ENCODE data around the gene TRNAU1AP.
"Not testable (repeated sequence)": the region's sequence is repeated elsewhere in the genome, so short reads cannot be mapped to it uniquely, and the experiment has no call there.

Gene TRNAU1AP

DNA sequence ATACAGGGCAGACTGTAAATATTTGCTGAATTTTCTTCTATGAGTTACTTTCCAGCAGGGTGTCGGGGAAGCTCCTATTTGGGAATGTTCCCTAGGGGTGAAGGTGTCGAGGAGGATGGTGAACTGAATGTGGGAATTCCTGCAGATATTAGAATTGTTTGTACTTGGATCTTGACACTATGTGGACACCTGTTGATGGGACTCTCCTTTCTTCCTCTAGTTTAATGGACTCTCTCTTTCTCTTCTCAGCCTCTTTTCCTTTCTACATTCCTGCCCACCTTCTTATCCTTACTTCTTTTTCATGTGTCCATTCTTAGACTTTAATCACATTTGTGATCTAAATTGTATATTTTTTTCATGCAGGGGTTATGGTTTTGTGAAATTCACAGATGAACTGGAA, 14.0 kb downstream of the TRNAU1AP start:
- DNase-seq (ENCODE audit: insufficient read length, low spot score) = no peak
- TF ChIP-seq PAX5 (IDR thresholded peaks at IDR 0.05; ENCODE audit: insufficient read depth, low read length, severe bottlenecking) (no peak), POLR2A (IDR thresholded peaks at IDR 0.05; ENCODE audit: low read depth, low read length) (no peak), TAF1 (IDR thresholded peaks at IDR 0.05; ENCODE audit: low read depth, low read length) (no peak), POLR2AphosphoS5 (IDR thresholded peaks at IDR 0.05; ENCODE audit: low read depth, low read length) (no peak), POU2F2 (IDR thresholded peaks at IDR 0.05; ENCODE audit: low read depth, low read length) (no peak), SPI1 (IDR thresholded peaks at IDR 0.05; ENCODE audit: low read depth, low read length) (no peak)
- FAIRE-seq = no peak

DNA sequence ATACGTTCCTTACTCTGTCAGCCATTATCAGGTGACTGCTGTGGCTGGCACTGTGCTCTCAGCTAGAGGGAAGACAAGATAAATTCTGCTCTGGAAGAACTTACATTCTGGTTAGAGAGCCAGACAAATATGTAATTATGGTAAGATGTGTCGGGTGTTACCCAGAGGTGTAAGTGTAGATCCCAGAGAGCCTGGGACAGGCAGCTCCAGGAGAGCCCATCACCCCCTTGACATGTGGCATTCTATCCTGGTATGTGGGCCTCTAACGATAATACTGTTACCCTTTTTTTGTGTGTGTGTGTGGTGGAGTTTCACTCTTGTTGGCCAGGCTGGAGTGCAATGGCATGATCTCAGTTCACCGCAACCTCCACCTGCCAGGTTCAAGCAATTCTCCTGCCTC, 19.0 kb downstream of the TRNAU1AP start:
- TF ChIP-seq PAX5 (IDR thresholded peaks at IDR 0.05; ENCODE audit: insufficient read depth, low read length, severe bottlenecking) (no peak), SPI1 (IDR thresholded peaks at IDR 0.05; ENCODE audit: low read depth, low read length) (no peak), POLR2A (IDR thresholded peaks at IDR 0.05; ENCODE audit: low read depth, low read length) (no peak), POU2F2 (IDR thresholded peaks at IDR 0.05; ENCODE audit: low read depth, low read length) (no peak), TAF1 (IDR thresholded peaks at IDR 0.05; ENCODE audit: low read depth, low read length) (no peak), POLR2AphosphoS5 (IDR thresholded peaks at IDR 0.05; ENCODE audit: low read depth, low read length) (no peak)
- no peak for FAIRE-seq
- DNase-seq (ENCODE audit: insufficient read length, low spot score) = no peak

DNA sequence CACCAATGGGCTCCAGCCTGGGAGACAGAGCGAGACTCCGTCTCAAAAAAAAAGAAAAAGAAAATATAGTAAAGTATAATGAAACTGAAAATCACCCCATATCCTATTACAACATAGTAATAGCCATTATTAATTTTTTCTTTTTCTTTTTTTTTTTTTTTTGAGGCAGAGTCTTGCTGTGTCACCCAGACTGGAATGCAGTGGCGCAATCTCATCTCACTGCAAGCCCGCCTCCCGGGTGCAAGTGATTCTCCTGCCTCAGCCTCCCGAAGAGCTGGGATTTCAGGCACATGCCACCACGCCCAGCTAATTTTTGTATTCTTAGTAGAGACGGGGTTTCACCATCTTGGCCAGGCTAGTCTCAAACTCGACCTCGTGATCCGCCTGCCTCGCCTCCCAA, 20.0 kb downstream of the TRNAU1AP start:
- DNase-seq (ENCODE audit: insufficient read length, low spot score); FAIRE-seq: not testable (repeated sequence)

DNA sequence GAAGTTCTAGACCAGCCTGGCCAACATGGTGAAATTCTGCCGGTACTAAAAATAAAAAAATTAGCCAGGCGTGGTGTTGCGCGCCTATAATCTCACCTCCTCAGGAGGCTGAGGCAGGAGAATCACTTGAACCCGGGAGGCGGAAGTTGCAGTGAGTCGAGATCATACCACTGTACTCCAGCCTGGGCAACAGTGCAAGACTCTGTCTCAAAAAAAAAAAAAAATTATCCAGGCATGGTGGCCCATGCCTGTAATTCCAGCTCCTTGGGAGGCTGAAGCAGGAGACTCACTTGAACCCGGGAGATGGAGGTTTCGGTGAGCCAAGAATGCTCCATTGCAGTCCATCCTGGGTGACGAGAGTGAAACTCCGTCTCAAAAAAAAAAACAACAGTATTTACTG, 20.7 kb downstream of the TRNAU1AP start:
- no peak for FAIRE-seq
- no peak for DNase-seq (ENCODE audit: insufficient read length, low spot score)
- TF ChIP-seq TAF1 (IDR thresholded peaks at IDR 0.05; ENCODE audit: low read depth, low read length) = no peak
- no peak for TF ChIP-seq PAX5 (IDR thresholded peaks at IDR 0.05; ENCODE audit: insufficient read depth, low read length, severe bottlenecking)
- no peak for TF ChIP-seq POU2F2 (IDR thresholded peaks at IDR 0.05; ENCODE audit: low read depth, low read length)
- no peak for TF ChIP-seq SPI1 (IDR thresholded peaks at IDR 0.05; ENCODE audit: low read depth, low read length)
- no peak for TF ChIP-seq POLR2AphosphoS5 (IDR thresholded peaks at IDR 0.05; ENCODE audit: low read depth, low read length)

DNA sequence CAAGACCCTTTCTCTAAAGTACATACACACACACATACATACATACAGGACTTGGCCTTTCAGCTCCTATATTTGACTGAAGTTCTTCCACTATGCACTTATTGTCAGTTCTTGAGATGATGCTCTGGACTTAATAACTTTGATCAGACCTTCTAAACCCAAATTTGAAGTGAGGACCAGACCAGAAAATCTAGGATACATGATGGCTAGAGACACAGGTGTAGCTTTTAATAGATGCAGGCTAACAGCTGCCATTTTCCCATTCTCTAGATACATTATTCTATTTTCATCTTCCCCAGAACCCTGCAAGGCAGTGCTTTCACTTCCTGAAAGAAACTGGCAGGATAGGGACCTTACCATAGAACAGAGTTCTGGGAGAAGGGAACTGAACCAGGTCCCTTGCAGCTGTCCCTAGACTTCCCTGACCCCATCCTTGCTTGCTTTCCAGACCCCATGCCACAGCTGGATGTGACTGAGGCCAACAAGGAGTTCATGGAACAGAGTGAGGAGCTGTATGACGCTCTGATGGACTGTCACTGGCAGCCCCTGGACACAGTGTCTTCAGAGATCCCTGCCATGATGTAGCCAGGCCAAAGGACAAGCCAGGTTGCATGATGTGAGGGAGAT, 24.3 kb downstream of the TRNAU1AP start:
- DNase-seq (ENCODE audit: insufficient read length, low spot score) (no peak), FAIRE-seq (no peak)
- peak; percentile 78 for TF ChIP-seq POLR2A (IDR thresholded peaks at IDR 0.05; ENCODE audit: low read depth, low read length)
- TF ChIP-seq TAF1 (IDR thresholded peaks at IDR 0.05; ENCODE audit: low read depth, low read length) = no peak
- TF ChIP-seq PAX5 (IDR thresholded peaks at IDR 0.05; ENCODE audit: insufficient read depth, low read length, severe bottlenecking) = no peak
- peak; percentile 50; the same call in 1 of the 2 replicates for TF ChIP-seq SPI1 (IDR thresholded peaks at IDR 0.05; ENCODE audit: low read depth, low read length)
- peak; percentile 23; the same call in 1 of the 2 replicates for TF ChIP-seq POU2F2 (IDR thresholded peaks at IDR 0.05; ENCODE audit: low read depth, low read length)
- TF ChIP-seq POLR2AphosphoS5 (IDR thresholded peaks at IDR 0.05; ENCODE audit: low read depth, low read length) = no peak

DNA sequence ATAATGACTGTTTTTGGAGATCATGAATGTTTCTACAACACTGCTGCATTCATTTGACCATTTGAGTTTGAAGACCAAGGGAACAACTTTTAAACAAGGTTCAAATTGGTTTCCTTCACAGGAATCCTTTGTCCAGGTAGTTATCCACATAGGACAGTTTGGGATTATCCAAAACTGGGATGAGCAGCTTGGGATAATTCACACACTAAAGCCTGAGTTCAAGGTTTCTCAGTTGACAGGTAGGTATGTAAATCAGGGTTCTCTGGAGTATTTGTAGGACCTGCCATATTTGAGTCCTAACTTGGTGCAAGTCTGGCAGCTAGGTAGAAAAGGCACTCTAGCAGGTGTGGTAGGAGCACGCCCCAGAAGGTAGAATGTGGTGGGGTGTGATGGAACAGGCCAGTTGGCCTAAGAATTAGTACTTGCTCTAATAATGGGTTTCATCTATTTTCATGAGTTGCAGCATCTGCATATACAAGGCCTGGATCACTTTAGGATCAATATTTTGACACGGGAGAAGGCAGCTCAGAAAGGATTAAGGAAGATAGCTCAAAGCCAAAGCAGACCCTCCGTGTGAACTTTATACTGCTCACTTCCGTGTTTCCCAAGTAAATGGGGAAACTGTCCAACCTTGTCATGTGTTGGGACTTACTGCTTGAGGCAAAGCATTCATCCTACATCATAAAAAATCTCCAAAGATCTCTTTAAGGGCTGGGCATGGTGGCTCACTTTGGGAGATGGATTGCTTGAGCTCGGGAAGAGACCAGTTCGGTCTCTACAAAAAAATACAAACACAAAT, 25.1 kb downstream of the TRNAU1AP start:
- FAIRE-seq (no peak), DNase-seq (ENCODE audit: insufficient read length, low spot score) (no peak)
- no peak; the same call in 1 of the 2 replicates for TF ChIP-seq POLR2A (IDR thresholded peaks at IDR 0.05; ENCODE audit: low read depth, low read length)
- TF ChIP-seq SPI1 (IDR thresholded peaks at IDR 0.05; ENCODE audit: low read depth, low read length) = no peak
- TF ChIP-seq POLR2AphosphoS5 (IDR thresholded peaks at IDR 0.05; ENCODE audit: low read depth, low read length) = peak; percentile 48; the same call in 1 of the 2 replicates
- peak; percentile 41; the same call in 1 of the 2 replicates for TF ChIP-seq POU2F2 (IDR thresholded peaks at IDR 0.05; ENCODE audit: low read depth, low read length)
- no peak for TF ChIP-seq PAX5 (IDR thresholded peaks at IDR 0.05; ENCODE audit: insufficient read depth, low read length, severe bottlenecking)

DNA sequence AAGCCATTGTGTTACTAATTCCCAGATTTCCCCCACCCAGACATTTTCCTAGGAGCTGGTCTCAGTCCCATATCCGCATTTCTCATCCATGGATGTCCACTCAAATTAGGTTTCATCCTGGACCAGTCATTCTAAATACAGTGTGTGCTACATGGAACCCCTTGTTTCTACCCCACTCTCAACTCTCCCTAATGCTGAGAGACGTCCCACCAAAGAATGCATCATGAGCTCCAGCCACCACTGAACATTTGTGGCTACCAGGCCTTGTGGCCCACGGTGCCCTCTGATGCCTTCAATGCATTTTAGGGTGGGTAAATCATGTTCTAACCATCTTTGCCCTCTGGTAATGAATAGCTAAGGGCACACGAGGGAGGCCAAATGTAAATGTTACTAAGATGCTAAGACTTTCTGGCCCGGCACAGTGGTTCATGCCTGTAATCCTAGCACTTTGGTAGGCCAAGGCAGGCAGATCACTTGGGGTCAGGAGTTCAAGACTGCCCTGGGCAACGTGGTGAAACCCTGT, 25.9 kb downstream of the TRNAU1AP start:
- DNase-seq (ENCODE audit: insufficient read length, low spot score) (no peak), FAIRE-seq (no peak)
- no peak for TF ChIP-seq POU2F2 (IDR thresholded peaks at IDR 0.05; ENCODE audit: low read depth, low read length)
- no peak for TF ChIP-seq SPI1 (IDR thresholded peaks at IDR 0.05; ENCODE audit: low read depth, low read length)
- TF ChIP-seq POLR2A (IDR thresholded peaks at IDR 0.05; ENCODE audit: low read depth, low read length) = no peak
- TF ChIP-seq POLR2AphosphoS5 (IDR thresholded peaks at IDR 0.05; ENCODE audit: low read depth, low read length) = no peak
- TF ChIP-seq PAX5 (IDR thresholded peaks at IDR 0.05; ENCODE audit: insufficient read depth, low read length, severe bottlenecking) = no peak
- no peak for TF ChIP-seq TAF1 (IDR thresholded peaks at IDR 0.05; ENCODE audit: low read depth, low read length)

DNA sequence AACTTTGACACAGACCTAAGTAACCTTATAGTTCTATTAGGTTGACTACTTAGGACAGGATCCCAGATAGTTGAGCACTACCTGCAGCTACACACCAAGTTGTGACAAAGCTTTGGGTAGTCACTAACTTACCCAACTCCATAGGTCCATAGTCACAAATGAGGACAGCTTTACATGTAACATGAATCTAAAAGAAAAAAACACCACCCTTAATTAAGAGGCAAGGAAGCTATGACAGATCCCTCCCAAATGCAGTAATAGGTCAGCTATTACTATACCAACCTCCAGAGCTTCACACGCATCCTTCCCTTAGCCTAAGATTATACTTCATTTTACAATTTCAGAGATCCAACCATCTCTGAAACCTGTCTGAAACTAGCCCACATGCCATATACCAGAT, 26.5 kb downstream of the TRNAU1AP start:
- no peak for FAIRE-seq
- TF ChIP-seq PAX5 (IDR thresholded peaks at IDR 0.05; ENCODE audit: insufficient read depth, low read length, severe bottlenecking) (no peak), POLR2A (IDR thresholded peaks at IDR 0.05; ENCODE audit: low read depth, low read length) (no peak), SPI1 (IDR thresholded peaks at IDR 0.05; ENCODE audit: low read depth, low read length) (no peak), POLR2AphosphoS5 (IDR thresholded peaks at IDR 0.05; ENCODE audit: low read depth, low read length) (no peak), TAF1 (IDR thresholded peaks at IDR 0.05; ENCODE audit: low read depth, low read length) (no peak), POU2F2 (IDR thresholded peaks at IDR 0.05; ENCODE audit: low read depth, low read length) (no peak)

DNA sequence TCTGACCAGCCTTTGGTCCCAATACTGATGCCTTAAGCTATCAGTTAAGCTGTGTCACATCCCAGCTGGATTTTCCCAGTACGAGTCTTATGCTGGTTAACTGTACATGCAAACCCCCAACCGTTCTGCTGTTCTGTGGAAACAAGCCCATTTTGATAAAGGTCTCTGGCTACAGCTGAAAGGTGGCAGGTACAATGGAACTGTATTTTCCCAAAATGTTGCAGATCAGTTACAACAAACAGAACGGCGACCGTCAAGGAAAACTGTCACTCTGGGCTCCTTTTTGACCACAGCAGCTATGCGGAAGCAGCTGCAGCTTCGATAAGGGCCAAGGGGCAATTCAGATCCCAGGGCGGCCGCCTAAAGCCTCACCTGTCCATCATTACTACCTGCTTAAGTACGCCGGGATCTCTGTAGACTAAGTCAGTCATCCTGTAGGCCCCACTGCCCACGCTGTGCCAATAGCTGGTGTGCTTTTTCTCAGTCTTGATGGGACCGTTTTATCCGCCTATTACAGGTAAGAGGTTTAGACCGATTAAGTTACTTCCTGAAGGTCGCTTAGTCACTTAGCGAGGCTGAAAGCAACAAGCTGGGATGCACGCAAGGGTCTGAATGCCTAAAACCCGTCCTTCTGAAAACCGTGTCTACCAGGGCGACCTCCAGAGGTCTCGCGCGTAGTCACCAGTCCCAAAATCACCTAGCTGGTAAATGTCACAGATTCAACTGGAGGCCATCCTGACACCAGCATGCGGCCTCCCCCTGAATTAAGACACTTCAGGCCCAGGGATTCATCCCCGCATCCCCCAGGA, 28.0 kb downstream of the TRNAU1AP start:
- FAIRE-seq (no peak), DNase-seq (ENCODE audit: insufficient read length, low spot score) (no peak)
- no peak; the same call in 1 of the 2 replicates for TF ChIP-seq POU2F2 (IDR thresholded peaks at IDR 0.05; ENCODE audit: low read depth, low read length)
- TF ChIP-seq POLR2A (IDR thresholded peaks at IDR 0.05; ENCODE audit: low read depth, low read length) = no peak
- TF ChIP-seq SPI1 (IDR thresholded peaks at IDR 0.05; ENCODE audit: low read depth, low read length) = no peak
- TF ChIP-seq PAX5 (IDR thresholded peaks at IDR 0.05; ENCODE audit: insufficient read depth, low read length, severe bottlenecking) = no peak
- no peak; the same call in none of the 2 replicates for TF ChIP-seq POLR2AphosphoS5 (IDR thresholded peaks at IDR 0.05; ENCODE audit: low read depth, low read length)
- no peak for TF ChIP-seq TAF1 (IDR thresholded peaks at IDR 0.05; ENCODE audit: low read depth, low read length)

More for the DNA sequence above, 26.5 kb downstream of the TRNAU1AP start:
- DNase-seq (ENCODE audit: insufficient read length, low spot score) = no peak
